ENCODE measurements around the gene MTCL1. TPM values are rescaled to one million over a fixed set of nuclear protein-coding genes. Genes with fewer than 3 reads are reported as not detected.

Gene MTCL1
- total RNA-seq, 2 donors from 2014 or later, result 5.4 to 7.2 TPM

GRCh38 chr18:8724452-8724851 is 19.1 kb downstream of the MTCL1 start:
- H3K4me3 ChIP-seq, result no peak overlapping the region
- no peaks in the 10 kb centered on the region for H3K9me3 ChIP-seq
- H3K4me1 ChIP-seq, result no peaks in the 10 kb centered on the region
- no peaks in the 10 kb centered on the region for H3K27me3 ChIP-seq
- no peak overlapping the region for H3K27ac ChIP-seq
- no peak for TF ChIP-seq CTCF (IDR thresholded peaks at IDR 0.05)
- DNase-seq (ENCODE audit: low spot score), result no peak
- no peaks in the 10 kb centered on the region for H3K36me3 ChIP-seq

GRCh38 chr18:8726281-8726680 is 20.9 kb downstream of the MTCL1 start:
- Histone ChIP-seq H3K4me1 (peaks cover 0 to 13% of the 10 kb centered on the region in 2 donors), H3K4me3 (no peak overlapping the region), H3K36me3 (no peaks in the 10 kb centered on the region), H3K27me3 (no peaks in the 10 kb centered on the region), H3K27ac (no peak overlapping the region), H3K9me3 (no peaks in the 10 kb centered on the region)
- TF ChIP-seq CTCF (IDR thresholded peaks at IDR 0.05), result no peak
- DNase-seq (ENCODE audit: low spot score), result no peak

- H3K27ac ChIP-seq, result no peak overlapping the region
- TF ChIP-seq CTCF (IDR thresholded peaks at IDR 0.05), result no peak
- peaks cover 0 to 13% of the 10 kb centered on the region in 2 donors for H3K4me1 ChIP-seq
- no peaks in the 10 kb centered on the region for H3K27me3 ChIP-seq
- H3K36me3 ChIP-seq, result no peaks in the 10 kb centered on the region
- H3K9me3 ChIP-seq, result no peaks in the 10 kb centered on the region
- DNase-seq (ENCODE audit: low spot score), result no peak
- no peak overlapping the region for H3K4me3 ChIP-seq
Measured at GRCh38 chr18:8726963-8727705, 21.8 kb downstream of the MTCL1 start.

- Histone ChIP-seq H3K27me3 (no peaks in the 10 kb centered on the region), H3K4me1 (peaks cover 0 to 13% of the 10 kb centered on the region in 2 donors), H3K9me3 (no peaks in the 10 kb centered on the region), H3K27ac (no peak overlapping the region), H3K36me3 (no peaks in the 10 kb centered on the region), H3K4me3 (no peak overlapping the region)
- TF ChIP-seq CTCF (IDR thresholded peaks at IDR 0.05), result no peak
- DNase-seq (ENCODE audit: low spot score), result peak; percentile 77
Measured at GRCh38 chr18:8730080-8730827, 24.9 kb downstream of the MTCL1 start.

- H3K4me1 ChIP-seq, result peaks cover 0 to 13% of the 10 kb centered on the region in 2 donors
- no peak overlapping the region for H3K4me3 ChIP-seq
- H3K27ac ChIP-seq, result no peak overlapping the region
- no peaks in the 10 kb centered on the region for H3K36me3 ChIP-seq
- H3K9me3 ChIP-seq, result no peaks in the 10 kb centered on the region
- DNase-seq (ENCODE audit: low spot score), result no peak
- no peak for TF ChIP-seq CTCF (IDR thresholded peaks at IDR 0.05)
- H3K27me3 ChIP-seq, result no peaks in the 10 kb centered on the region
Measured at GRCh38 chr18:8732442-8733360, 27.3 kb downstream of the MTCL1 start.
